Right renal pelvis (tissue), 4 donors: ENCODE data around the gene TRPM1. TPM values are rescaled to one million over a fixed set of nuclear protein-coding genes. Genes with fewer than 3 reads are reported as not detected.

Experiments
- DNase-seq, 4 donors: peaks; one replicate each; pipeline ENCODE4 v3.0.0-alpha.2; 2013; ENCODE audit warnings: low read depth in 4 of 4, low spot score in 3 of 4, missing footprints in 1 of 4
- polyA plus RNA-seq, 4 donors: library from polyadenylated mRNA; unstranded; fragments of 120-200 nt; gene quantifications; one replicate each; pipeline ENCODE4 v1.2.1, GENCODE V29; 2013; ENCODE audit not compliant: insufficient read length in 4 of 4

The TRPM1 gene
- polyA plus RNA-seq, 4 donors = 0.20 to 0.53 (median 0.36) TPM

DNA sequence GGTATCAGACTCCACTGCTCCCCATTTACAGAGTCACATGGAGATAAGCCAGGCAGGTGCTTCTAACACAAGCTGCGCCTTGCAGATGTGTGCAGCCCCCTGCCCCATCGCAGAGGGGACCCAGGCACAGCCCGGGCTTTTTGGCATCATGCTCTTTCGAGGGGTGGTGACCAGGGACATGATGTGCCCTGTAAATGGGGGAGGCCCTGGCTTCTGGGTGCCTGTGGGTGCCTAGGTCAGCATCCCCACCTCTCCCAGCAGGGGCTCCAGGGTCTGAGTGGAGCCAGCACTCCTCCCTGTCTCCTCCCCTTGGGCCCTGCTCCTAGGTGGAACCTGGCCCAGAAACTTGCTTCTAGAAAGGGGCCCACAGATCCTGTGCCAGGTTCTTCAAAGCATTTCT lies 15.2 kb downstream of the TRPM1 start:
- DNase-seq = no peak

DNA sequence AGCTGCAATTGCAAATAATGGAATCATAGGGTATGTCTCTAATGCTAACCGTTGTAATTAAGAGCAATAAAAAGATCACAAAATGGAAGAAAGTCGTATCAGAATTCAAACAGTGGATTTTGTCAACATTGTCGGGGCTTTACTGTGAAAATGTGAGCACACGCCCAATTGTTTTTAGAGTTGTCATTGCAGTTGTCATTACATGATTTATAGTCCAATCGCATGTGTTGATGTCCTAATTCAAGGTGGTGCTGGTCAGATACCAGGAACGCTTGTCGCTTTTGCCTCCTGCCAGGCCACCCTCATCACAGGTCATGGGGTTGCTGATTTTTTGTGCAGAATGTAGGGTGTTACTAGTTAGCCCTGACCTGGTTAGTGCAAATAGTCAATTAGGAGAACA lies 16.2 kb downstream of the TRPM1 start:
- DNase-seq = no peak

DNA sequence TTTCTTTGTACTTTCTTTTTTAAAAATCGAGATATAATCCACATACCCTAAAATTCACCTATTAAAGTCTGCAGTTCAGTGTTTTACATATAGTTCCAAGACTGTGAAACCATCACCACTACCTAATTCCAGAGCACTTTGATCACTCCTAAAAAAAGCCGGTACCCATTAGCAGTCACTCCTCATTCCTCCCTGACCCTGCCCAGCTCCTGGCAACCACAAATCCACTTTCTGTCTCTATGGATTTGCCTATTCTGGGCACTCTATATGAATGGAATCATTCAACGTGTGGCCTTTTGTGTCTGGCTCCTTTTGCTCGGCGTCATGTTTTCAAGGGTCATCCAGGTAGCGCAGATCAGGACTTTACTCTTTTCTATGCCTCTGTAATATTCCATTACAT lies 17.3 kb downstream of the TRPM1 start:
- no peak for DNase-seq

DNA sequence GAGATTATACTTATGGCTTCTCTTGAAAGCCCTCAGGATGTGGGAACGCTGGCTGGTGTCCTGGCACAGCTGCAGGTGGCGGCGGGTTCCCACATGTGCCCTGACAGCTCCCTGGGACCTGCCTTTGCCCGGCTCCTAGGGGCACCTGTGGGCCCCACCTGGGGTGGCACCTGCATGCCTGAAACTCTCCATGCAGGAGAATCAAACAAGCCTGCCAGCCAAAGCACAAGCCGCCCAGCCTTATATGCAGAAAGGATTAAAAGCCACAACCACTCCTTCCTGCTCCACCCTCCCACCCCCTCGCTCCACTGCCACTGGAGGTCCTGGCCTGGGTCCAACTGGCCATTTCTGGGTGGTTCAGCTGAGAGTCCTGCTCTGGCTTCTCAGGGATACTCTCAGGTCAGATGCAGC lies 18.1 kb downstream of the TRPM1 start:
- no peak for DNase-seq

DNA sequence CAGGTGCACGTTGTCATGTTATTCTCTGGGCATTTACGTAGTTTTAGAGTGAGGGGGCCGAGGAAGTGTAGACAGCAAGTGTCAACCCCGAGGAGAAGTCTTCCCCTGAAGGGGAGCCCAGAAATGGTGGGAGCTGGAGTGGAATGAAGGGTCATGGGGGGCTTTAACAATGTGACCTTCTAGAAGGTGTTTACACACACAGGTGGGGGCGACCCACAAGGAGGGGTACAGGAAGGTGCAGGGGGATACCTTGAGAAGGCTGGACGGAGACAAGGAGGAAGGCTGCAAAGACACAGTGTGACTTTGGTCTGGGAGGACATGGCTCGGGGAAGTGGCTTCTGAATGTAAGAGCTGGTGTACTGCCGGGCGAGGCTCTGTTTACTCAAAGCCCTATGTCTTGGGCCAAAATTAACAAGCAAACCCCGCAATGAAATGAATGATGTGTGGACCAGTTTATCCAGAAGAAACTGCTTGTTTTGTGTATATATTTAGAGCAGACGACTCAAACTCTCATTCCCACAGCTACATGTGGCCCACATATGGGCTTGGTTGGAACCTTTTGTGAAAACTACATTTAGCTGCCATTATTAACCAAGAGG lies 18.7 kb downstream of the TRPM1 start:
- DNase-seq = no peak

DNA sequence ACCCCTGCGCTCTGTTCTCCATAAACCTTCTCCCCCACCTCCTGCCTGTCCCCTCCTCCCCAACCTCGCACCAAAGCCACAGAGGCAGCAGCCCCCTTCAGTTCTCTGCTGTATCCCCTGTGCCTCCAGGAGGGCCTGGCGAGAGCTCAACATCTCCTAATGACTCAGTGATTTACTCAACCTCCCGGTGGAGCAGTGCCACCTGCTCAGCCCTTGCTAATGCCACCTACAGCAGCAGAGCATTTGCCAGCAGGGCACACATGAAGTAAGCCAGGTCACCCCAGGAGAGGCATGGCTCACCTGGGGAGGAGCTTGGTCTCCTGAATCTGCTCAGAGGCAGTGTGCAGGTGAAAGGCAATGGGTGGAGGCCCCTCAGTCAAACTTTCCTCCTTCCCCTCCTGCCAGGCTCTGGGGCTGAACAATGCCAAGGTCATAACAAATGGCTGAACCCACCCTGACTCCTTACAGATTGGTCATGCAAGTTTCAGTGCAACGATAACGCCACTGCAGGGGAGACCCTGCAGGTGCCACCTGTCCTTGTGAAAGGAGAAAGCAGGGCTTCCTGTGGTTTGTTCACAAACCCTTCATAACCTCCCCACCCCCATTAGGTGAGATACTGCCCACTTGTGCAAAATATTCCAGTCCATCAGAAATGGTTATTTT lies 19.8 kb downstream of the TRPM1 start:
- DNase-seq = no peak

DNA sequence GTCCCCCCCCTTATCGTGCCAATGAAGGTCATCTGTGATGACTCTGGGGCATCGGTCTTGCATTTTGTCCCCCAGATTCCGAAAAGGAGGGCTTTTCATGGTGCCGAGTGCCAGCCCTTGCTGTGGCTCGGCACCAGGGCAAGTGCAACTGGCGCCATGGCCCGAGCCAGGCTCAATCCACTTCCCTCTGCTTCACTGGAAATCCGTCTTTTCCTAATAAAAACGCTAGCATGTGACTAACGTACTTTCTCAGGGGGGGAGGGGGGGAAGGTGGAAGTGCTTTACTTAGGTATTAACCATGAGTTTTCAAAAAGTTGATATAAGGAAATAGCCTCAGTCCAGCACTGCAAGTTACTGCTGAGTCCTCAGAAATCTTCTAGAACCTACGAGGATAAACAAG lies 20.5 kb downstream of the TRPM1 start:
- DNase-seq = no peak

DNA sequence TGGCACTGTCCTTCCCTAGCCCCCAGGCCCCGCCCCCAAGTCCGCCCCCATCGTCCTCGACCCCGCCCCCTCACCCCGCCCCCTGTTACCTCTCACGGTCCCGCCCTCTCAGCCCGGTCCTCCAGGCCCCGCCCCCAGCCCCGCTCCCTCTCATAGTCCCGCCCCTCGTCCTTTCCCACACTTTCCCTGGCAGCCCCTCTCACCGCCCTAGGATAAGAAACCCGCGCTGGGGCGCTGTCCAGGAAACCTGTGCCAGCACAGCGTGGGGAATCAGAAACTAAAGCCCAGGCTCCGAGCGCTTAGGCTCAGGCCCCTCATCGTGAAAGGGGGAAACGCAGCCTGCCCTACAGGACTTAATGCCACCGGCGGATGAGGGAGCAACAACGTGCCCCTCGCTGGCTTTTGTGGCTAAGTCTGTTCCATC lies 20.9 kb downstream of the TRPM1 start:
- DNase-seq = no peak

DNA sequence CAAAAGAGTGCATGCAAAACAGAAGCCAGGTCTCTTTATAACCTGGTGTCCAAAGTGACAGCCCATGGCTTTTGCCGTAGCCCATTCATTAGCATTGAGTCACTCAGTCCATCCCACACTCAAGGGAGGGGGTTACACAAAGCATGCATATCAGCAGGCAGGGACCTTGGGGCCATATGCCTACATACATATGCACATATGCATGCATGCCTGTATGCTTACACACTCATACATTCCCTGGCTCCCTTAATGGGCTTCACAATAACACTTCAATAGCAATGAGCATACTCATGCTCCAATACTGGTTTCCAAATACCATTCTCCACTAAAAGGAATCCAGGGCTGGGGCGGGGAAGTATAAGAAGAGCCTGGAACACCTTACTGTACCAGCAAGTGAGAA lies 22.0 kb downstream of the TRPM1 start:
- no peak for DNase-seq

DNA sequence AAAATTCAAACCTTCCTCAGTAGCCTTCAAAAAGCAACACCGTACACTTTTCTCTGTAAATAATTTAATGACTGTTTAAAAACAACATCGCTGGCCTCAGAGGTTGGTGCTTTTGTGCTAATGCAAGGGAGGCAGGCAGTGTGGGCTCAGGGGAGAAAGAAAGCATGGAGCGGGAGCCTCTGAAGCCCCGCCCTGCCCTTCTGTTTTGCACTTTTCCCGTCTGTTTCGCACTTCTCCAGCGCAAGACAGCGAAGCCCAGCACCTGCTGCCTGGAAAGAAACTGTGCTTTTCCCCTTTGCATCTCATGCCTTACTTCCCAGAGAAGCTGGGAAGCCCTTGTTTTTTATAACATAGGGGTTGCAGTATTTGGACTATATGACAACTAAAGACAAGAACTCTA lies 23.1 kb downstream of the TRPM1 start:
- no peak for DNase-seq

DNA sequence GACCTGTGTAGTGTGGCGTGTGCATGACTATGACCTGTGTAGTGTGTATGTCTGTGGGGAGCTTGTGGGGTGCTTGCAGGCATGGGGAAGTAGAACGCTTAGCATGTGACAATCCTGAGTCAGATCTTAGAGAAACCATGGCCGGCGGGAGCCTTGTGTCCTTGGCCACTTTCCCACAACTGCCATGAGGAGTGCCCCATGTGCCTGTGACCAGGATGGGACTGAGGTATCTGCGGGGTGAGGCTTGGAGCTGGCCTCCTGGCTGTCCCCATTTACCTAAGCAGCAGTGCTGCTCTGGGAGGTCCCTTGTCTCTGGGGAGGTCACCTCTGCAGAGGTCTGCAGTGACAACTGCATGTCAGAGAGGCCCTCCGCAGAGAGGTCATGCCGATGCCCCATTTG lies 23.6 kb downstream of the TRPM1 start:
- no peak for DNase-seq

DNA sequence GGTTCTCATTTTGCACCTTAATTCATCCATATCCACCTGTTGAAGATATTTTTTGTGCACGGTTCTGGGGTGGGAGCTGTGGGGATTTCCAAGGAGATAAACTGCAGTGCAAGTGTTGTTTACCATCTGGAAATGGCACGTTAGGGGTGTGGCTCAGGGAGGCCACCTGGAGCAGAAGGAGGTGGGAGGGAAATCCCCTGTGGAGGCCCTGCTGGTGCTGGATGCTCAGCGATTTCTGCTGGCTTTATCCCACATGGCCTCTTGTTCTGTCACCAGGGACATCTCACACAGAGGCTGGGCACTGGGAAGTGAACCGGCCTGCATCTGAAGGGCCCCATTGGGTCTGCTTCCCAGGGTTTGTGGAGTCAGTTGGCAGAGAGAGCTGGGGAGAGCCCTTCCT lies 24.3 kb downstream of the TRPM1 start:
- no peak for DNase-seq

DNA sequence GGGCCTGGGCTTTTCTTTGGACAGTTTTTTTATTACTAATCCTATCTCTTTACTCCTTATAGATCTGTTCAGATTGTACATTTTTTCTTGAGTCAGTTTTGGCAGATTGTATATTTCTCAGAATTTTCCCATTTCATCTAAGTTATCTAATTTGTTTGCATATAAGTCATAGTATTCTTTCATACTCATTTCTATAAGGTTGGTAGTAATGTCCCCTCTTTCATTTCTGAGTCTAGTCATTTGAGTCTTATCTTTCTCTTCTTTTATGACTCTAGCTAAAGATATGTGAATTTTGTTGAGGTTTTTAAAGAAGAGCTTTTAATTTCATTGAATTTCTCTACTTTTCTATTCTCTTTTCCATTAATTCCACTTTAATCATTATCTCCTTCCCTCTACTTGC lies 27.2 kb downstream of the TRPM1 start:
- DNase-seq = no peak

DNA sequence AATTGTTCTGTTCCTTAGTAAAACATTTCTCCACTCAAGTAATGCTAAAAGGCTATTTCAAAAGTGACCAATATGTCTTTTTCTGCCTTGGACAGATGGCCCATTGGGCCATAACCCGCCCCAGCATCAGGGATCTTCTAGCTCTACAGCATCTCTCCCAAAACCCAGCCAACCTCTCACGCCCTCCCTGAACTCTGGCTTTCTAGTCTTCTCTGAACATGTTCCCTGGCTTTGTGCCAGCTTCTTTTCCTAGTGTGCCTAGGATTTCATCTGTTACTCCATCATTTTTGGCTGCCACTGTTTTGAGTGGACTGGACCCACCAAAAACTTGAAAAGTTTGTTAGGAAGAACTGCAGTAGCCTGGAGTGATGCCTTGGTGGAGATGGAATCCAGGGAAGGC lies 30.7 kb downstream of the TRPM1 start:
- DNase-seq = no peak

DNA sequence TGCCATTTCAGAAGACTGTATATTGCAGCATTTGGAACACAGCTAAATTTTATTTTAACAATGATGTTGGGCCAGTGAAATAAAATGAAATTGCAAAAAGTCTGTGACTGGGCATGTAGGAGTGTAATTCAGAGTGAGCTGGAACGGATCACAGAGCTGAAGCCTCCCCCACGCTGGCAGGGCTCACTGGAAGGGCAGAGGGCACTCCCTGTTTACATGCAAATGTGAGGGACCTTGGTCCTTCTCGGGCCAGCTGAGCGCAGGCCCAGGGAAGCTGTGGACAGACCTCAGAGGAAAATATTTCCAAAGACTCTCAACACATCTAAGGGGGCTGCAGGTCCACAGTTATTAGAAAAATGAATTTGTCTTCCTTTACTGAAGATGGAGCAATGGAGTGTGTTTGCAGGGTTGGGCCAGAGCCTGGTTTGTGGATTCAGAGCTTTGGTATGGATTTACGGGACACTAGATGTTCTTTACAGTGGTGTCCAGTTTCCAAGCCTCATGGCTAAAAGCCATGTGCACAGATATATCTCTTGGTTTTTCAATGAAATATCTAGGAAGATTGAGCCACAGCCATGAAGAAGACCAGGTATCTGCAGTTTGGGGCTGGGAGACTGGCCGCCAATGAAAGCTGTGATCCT lies 32.0 kb downstream of the TRPM1 start:
- no peak for DNase-seq

DNA sequence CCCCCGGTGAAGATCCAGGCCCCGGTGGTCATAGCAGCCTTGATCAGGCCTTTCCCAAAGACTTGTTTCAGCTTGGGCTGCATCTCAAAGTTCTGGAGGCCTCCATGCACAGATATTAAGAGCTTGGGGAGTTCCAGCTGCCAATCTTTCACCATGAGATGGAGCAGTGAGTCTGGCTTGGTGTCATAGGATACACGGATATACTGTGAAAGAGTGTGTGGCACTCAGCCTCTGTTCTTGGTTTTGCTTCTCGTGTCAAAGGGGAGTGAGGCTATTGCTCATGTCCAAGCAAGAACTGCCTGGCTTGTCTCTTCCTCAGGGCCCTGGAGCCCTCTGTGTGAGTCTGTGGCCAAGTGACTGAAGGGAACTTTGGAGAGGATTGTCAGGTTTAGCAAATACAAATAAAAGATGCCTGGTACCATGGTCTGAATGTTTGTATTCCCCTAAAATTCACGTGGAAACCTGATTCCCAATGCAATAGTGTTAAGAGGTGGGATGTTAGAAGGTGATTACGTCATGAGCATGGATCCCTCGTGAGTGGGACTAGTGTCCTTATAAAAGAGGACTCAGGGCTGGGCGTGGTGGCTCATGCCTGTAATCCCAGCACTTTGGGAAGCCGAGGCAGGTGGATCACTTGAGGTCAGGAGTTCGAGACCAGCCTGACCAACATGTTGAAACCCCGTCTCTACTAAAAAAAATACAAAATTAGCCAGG lies 33.5 kb downstream of the TRPM1 start:
- no peak for DNase-seq

DNA sequence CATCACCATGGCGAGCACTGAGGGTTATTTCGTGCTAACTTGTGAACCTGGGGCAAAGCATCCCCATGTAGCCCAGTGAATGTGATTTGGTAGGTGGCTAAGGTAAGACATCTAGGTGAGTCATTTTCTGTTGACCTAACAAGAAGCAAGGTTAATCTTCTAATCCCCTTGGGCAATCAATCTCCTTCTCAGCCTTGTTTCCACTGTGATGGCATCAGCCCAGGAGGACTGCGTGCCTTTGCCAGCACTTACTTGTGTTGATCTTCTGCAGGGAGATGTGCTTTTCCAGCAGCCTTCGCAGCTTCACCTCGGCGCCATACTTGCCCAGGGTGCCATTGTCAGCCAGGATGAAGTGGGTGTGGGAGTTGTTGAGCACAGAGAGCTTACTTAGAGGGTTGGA lies 35.7 kb downstream of the TRPM1 start:
- no peak for DNase-seq

DNA sequence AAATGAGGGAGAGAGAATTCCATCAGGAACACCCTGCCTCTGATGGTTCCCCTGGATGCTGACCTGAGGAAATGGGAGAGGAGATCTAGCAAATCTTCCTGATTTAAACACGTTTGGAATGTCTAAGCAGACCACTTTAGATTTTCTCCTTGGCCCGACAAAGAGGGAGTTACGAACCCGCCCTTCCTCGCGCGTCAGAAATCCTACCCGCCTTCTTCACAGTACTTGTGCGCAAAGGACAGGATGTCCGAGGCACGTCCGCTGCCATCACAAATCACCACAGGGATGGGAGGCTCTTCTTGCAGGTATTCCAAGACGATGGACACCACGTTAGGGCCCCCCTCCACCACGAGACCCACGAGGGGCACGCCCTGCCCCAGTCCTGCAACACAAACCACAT lies 38.6 kb downstream of the TRPM1 start:
- DNase-seq = no peak

DNA sequence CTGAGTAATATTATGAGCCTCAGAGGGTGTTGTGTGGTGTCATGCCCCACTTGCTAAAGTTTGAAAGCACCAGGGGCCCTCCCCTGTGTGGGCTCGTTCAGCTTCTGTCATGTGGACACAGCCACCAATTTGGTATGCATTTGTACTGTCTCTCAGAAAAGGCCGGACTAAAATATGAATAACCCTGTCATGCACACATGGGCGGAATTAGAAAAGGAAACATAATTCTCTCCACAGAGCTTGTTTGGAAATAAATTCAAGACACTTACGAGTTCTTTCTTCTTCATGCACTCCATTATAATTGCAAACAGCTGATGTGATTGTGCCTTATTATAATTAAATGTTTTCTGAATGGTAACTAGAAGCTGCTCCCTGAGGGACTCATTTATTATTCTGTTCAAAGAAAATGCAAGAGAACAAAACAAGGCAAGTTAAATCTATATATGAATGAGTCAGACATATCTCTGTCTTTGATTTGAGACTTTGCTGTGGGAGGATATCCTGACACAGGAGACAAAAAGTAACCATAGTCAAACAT lies 39.1 kb downstream of the TRPM1 start:
- no peak for DNase-seq

DNA sequence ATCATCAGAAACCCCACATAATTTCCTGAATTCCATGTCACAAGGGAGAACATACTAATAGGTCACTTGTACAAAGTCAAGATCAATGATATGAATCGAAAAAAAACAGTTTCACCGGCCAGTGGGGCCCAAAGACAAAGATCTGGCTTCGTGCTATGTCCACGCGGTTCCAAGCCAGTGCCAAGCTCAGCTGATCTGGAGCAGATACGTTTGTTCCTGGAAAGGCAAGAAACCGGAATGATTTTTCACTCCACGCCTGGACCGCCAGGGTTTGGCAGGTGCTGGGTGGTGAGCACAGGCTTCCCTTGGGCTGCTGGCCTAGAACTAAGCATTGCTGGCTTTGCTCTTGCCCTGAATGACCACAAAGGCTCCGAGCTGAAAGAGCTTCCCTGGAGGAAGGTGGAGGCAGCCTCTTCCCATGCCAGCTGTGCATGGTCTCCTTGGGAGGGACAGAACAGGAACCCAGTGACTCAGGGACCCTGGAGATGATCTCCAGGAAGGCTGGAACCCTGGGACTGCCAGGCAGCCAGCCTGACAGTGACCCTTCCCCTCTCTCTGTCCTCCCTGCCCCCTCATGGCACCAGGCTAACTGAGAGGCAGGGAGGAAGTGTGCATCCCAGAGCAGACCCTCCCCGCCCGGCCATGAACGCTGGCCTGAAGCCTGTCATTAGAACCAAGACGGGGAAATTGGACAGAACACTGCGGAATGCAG lies 40.9 kb downstream of the TRPM1 start:
- no peak for DNase-seq
